Right atrium auricular region (tissue), 2 donors: ENCODE measurements around the gene VTCN1. TPM values are rescaled to one million over a fixed set of nuclear protein-coding genes. Genes with fewer than 3 reads are reported as not detected.
"Not testable (repeated sequence)": the region's sequence is repeated elsewhere in the genome, so short reads cannot be mapped to it uniquely, and the experiment has no call there.

ENCODE experiments used
- DNase-seq: peaks from one replicate; pipeline ENCODE4 v3.0.0-alpha.2; 2019; ENCODE audit warnings: low spot score
- H3K27ac ChIP-seq, 2 donors: fragments of 200-600 bp; sonication (generic); 1 replicate in 1 of 2; 2 replicates in 1 of 2; pipeline ENCODE4 v1.5.1; 2016 to 2019
- H3K27me3 ChIP-seq, 2 donors: fragments of 200-600 bp; sonication (generic); one replicate each; pipeline versions ENCODE4 v1.5.1 to v1.6.0; 2017 to 2019
- H3K36me3 ChIP-seq: fragments of 200-600 bp; sonication (generic); one replicate; pipeline ENCODE4 v1.5.1; 2016
- H3K4me1 ChIP-seq, 2 donors: fragments of 200-600 bp; sonication (generic); one replicate each; pipeline versions ENCODE4 v1.5.1 to v1.6.0; 2017 to 2019
- H3K4me3 ChIP-seq, 2 donors: fragments of 200-600 bp; sonication (generic); 1 replicate in 1 of 2; 2 replicates in 1 of 2; pipeline ENCODE4 v1.5.1; 2017 to 2019; ENCODE audit warnings: mild to moderate bottlenecking in 1 of 2, moderate library complexity in 1 of 2
- H3K9me3 ChIP-seq, 2 donors: fragments of 200-600 bp; sonication (generic); one replicate each; pipeline ENCODE4 v1.5.1; 2019
- CTCF ChIP-seq, 2 donors: fragments of 200-600 bp; sonication (generic); IDR thresholded peaks; one replicate each; pipeline ENCODE4 v1.5.1; 2019; ENCODE audit warnings: antibody characterized with exemption in 2 of 2
- total RNA-seq, 2 donors: library from RNA; depleted of rRNA; stranded (reverse); fragments of >200 nt; gene quantifications; one replicate each; pipeline ENCODE4 v1.1.0, GENCODE V29; 2016

Gene VTCN1
- total RNA-seq, 2 donors from 2014 or later, result not detected

- Histone ChIP-seq H3K36me3 (no peaks in the 10 kb centered on the region), H3K27ac (peak overlapping the region; percentile 94), H3K4me1 (peaks cover 0 to 22% of the 10 kb centered on the region in 2 donors), H3K4me3 (peak overlapping the region; percentile 54 to 75), H3K27me3 (no peaks in the 10 kb centered on the region), H3K9me3 (no peaks in the 10 kb centered on the region)
- TF ChIP-seq CTCF (IDR thresholded peaks at IDR 0.05), result peak in 1 of 2 donors; percentile 3
- DNase-seq, result no peak
Observed at GRCh38 chr1:117122330-117123025, 88.2 kb downstream of the VTCN1 start.

- Histone ChIP-seq H3K4me3 (peak within 1 kb of the TSS; percentile 54 to 75), H3K9me3 (no peaks in the 10 kb centered on the region), H3K27ac (peak within 1 kb of the TSS; percentile 94), H3K4me1 (peaks cover 0 to 23% of the 10 kb centered on the region in 2 donors), H3K36me3 (no peaks in the 10 kb centered on the region), H3K27me3 (no peaks in the 10 kb centered on the region)
- peak; percentile 80 to 85 for TF ChIP-seq CTCF (IDR thresholded peaks at IDR 0.05)
- DNase-seq, result peak; percentile 98
Observed at GRCh38 chr1:117121589-117122329, 89.0 kb downstream of the VTCN1 start, which contains the start of gene TRIM45. TSS of gene TRIM45 (minus strand) at chr1:117121749. CDS start at chr1:117121201, 548 bp downstream.

GRCh38 chr1:117120774-117121588 lies 89.7 kb downstream of the VTCN1 start:
- Histone ChIP-seq H3K27me3 (no peaks in the 10 kb centered on the region), H3K9me3 (no peaks in the 10 kb centered on the region), H3K36me3 (no peaks in the 10 kb centered on the region), H3K4me3 (peak overlapping the region; percentile 54 to 75), H3K27ac (peak overlapping the region; percentile 94), H3K4me1 (peaks cover 0 to 25% of the 10 kb centered on the region in 2 donors)
- DNase-seq, result no peak
- TF ChIP-seq CTCF (IDR thresholded peaks at IDR 0.05), result no peak

GRCh38 chr1:117119144-117119543 lies 91.6 kb downstream of the VTCN1 start:
- H3K4me3 ChIP-seq, DNase-seq, H3K9me3 ChIP-seq, H3K27me3 ChIP-seq: not testable (repeated sequence)
- Histone ChIP-seq H3K36me3 (peaks cover 12% of the 10 kb centered on the region), H3K4me1 (peaks cover 0 to 25% of the 10 kb centered on the region in 2 donors), H3K27ac (peak overlapping the region; percentile 94)

- H3K4me3 ChIP-seq, result no peak overlapping the region
- no peak overlapping the region for H3K27ac ChIP-seq
Observed at GRCh38 chr1:117118137-117118536, 92.6 kb downstream of the VTCN1 start.

More at GRCh38 chr1:117118137-117118536, 92.6 kb downstream of the VTCN1 start:
- Histone ChIP-seq H3K36me3 (peaks cover 22% of the 10 kb centered on the region), H3K9me3 (no peaks in the 10 kb centered on the region), H3K27me3 (no peaks in the 10 kb centered on the region), H3K4me1 (peaks cover 0 to 25% of the 10 kb centered on the region in 2 donors)
- no peak for DNase-seq
- TF ChIP-seq CTCF (IDR thresholded peaks at IDR 0.05), result no peak
